Measurements from ENCODE around the gene SCN11A.

- TF ChIP-seq ZSCAN29 (IDR thresholded peaks at IDR 0.05), result no peak
- TF ChIP-seq ZBTB17 (CRISPR knock-in tag; IDR thresholded peaks at IDR 0.05), result no peak
- no peak for TF ChIP-seq ARID3B (CRISPR knock-in tag; IDR thresholded peaks at IDR 0.05; ENCODE audit: borderline replicate concordance)
- TF ChIP-seq EZH2 (IDR thresholded peaks at IDR 0.05; ENCODE audit: borderline replicate concordance, low read depth, low read length), result no peak
- no peak for TF ChIP-seq CTCF (IDR thresholded peaks at IDR 0.05 in 2 of 3, conservative IDR thresholded peaks at IDR 0.05 in 1 of 3; ENCODE audit: insufficient read depth in 2 of 3, low read depth in 1 of 3, low read length in 3 of 3)
- no peak for TF ChIP-seq ZBTB40 (IDR thresholded peaks at IDR 0.05)
- TF ChIP-seq ZBTB40 (CRISPR knock-in tag; IDR thresholded peaks at IDR 0.05), result no peak
- TF ChIP-seq TEAD4 (IDR thresholded peaks at IDR 0.05; ENCODE audit: low read length), result no peak
- TF ChIP-seq TEAD4 (CRISPR knock-in tag; IDR thresholded peaks at IDR 0.05; ENCODE audit: borderline replicate concordance), result no peak
- TF ChIP-seq E2F8 (IDR thresholded peaks at IDR 0.05; ENCODE audit: low read depth, partially characterized antibody), result no peak
- TF ChIP-seq HOMEZ (CRISPR knock-in tag; IDR thresholded peaks at IDR 0.05), result no peak
- no peak for TF ChIP-seq ZBTB26 (CRISPR knock-in tag; IDR thresholded peaks at IDR 0.05)
- TF ChIP-seq SLC30A9 (CRISPR knock-in tag; IDR thresholded peaks at IDR 0.05), result no peak
- TF ChIP-seq EP300 (IDR thresholded peaks at IDR 0.05; ENCODE audit: low read length), result no peak
- TF ChIP-seq POLR2A (conservative IDR thresholded peaks at IDR 0.05), result no peak
Observed at GRCh38 chr3:39024497-39024896, 27.2 kb downstream of the SCN11A start.
